ENCODE results near the gene PCED1B. TPM values are rescaled to one million over a fixed set of nuclear protein-coding genes. Genes with fewer than 3 reads are reported as not detected.

The PCED1B gene
- total and polyA plus RNA-seq, 2 donors (not counting 1 experiment from before 2014, with no cell fraction given): 0.33 to 0.83 TPM

- Histone ChIP-seq H3K79me2 (ENCODE audit: control insufficient read depth, insufficient read depth, low read length) (no peaks in the 10 kb centered on the region), H3K4me1 (ENCODE audit: control insufficient read depth, extremely low read depth, insufficient read depth, low read length) (no peaks in the 10 kb centered on the region), H3K9me3 (ENCODE audit: control insufficient read depth, insufficient read depth, low read depth, low read length) (no peaks in the 10 kb centered on the region), H3K27me3 (ENCODE audit: control insufficient read depth, insufficient read depth, low read length) (no peaks in the 10 kb centered on the region), H3K4me3 (replicated peaks in 1 of 4; ENCODE audit: control extremely low read depth in 1 of 4, insufficient read depth in 1 of 4, low read depth in 3 of 4, low read length in 4 of 4) (no peak overlapping the region), H3K36me3 (ENCODE audit: control insufficient read depth, insufficient read depth, low read length) (no peaks in the 10 kb centered on the region), H4K20me1 (ENCODE audit: control insufficient read depth, extremely low read depth, insufficient read depth, low read length) (no peaks in the 10 kb centered on the region), H3K4me2 (ENCODE audit: extremely low read depth, insufficient read depth, low read length) (no peak overlapping the region), H2AFZ (ENCODE audit: low read length) (no peak overlapping the region), H3K9ac (ENCODE audit: insufficient read depth, low read length) (no peak overlapping the region), H3K27ac (ENCODE audit: insufficient read depth, low read length) (no peak overlapping the region)
- DNase-seq (ENCODE audit: low read depth in 2 of 2): no peak
- TF ChIP-seq EZH2 (IDR thresholded peaks at IDR 0.05; ENCODE audit: low read length, missing control alignments): no peak
- TF ChIP-seq, protein P1, sequence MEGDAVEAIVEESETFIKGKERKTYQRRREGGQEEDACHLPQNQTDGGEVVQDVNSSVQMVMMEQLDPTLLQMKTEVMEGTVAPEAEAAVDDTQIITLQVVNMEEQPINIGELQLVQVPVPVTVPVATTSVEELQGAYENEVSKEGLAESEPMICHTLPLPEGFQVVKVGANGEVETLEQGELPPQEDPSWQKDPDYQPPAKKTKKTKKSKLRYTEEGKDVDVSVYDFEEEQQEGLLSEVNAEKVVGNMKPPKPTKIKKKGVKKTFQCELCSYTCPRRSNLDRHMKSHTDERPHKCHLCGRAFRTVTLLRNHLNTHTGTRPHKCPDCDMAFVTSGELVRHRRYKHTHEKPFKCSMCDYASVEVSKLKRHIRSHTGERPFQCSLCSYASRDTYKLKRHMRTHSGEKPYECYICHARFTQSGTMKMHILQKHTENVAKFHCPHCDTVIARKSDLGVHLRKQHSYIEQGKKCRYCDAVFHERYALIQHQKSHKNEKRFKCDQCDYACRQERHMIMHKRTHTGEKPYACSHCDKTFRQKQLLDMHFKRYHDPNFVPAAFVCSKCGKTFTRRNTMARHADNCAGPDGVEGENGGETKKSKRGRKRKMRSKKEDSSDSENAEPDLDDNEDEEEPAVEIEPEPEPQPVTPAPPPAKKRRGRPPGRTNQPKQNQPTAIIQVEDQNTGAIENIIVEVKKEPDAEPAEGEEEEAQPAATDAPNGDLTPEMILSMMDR (conservative IDR thresholded peaks at IDR 0.05 in 1 of 2, IDR thresholded peaks at IDR 0.05 in 1 of 2; ENCODE audit: low read depth in 1 of 2, low read length in 2 of 2): no peak
Observed at GRCh38 chr12:47067176-47067575, 12.2 kb upstream of the PCED1B start.

GRCh38 chr12:47067771-47068431, 11.5 kb upstream of the PCED1B start:
- no peak overlapping the region for H3K4me3 ChIP-seq (replicated peaks in 1 of 4; ENCODE audit: control extremely low read depth in 1 of 4, insufficient read depth in 1 of 4, low read depth in 3 of 4, low read length in 4 of 4)
- H2AFZ ChIP-seq (ENCODE audit: low read length): no peak overlapping the region
- no peaks in the 10 kb centered on the region for H4K20me1 ChIP-seq (ENCODE audit: control insufficient read depth, extremely low read depth, insufficient read depth, low read length)
- no peaks in the 10 kb centered on the region for H3K27me3 ChIP-seq (ENCODE audit: control insufficient read depth, insufficient read depth, low read length)
- H3K4me1 ChIP-seq (ENCODE audit: control insufficient read depth, extremely low read depth, insufficient read depth, low read length): no peaks in the 10 kb centered on the region
- no peak overlapping the region for H3K9ac ChIP-seq (ENCODE audit: insufficient read depth, low read length)
- no peak overlapping the region for H3K4me2 ChIP-seq (ENCODE audit: extremely low read depth, insufficient read depth, low read length)
- TF ChIP-seq, protein P1 (conservative IDR thresholded peaks at IDR 0.05 in 1 of 2, IDR thresholded peaks at IDR 0.05 in 1 of 2; ENCODE audit: low read depth in 1 of 2, low read length in 2 of 2): no peak
- no peak for TF ChIP-seq EZH2 (IDR thresholded peaks at IDR 0.05; ENCODE audit: low read length, missing control alignments)
- no peaks in the 10 kb centered on the region for H3K36me3 ChIP-seq (ENCODE audit: control insufficient read depth, insufficient read depth, low read length)
- DNase-seq (ENCODE audit: low read depth in 2 of 2): no peak
- H3K79me2 ChIP-seq (ENCODE audit: control insufficient read depth, insufficient read depth, low read length): no peaks in the 10 kb centered on the region
- no peak overlapping the region for H3K27ac ChIP-seq (ENCODE audit: insufficient read depth, low read length)
- no peaks in the 10 kb centered on the region for H3K9me3 ChIP-seq (ENCODE audit: control insufficient read depth, insufficient read depth, low read depth, low read length)

GRCh38 chr12:47068539-47068938, 10.9 kb upstream of the PCED1B start:
- no peaks in the 10 kb centered on the region for H3K4me1 ChIP-seq (ENCODE audit: control insufficient read depth, extremely low read depth, insufficient read depth, low read length)
- no peaks in the 10 kb centered on the region for H3K79me2 ChIP-seq (ENCODE audit: control insufficient read depth, insufficient read depth, low read length)
- no peak overlapping the region for H3K4me2 ChIP-seq (ENCODE audit: extremely low read depth, insufficient read depth, low read length)
- no peaks in the 10 kb centered on the region for H3K9me3 ChIP-seq (ENCODE audit: control insufficient read depth, insufficient read depth, low read depth, low read length)
- H3K27me3 ChIP-seq (ENCODE audit: control insufficient read depth, insufficient read depth, low read length): no peaks in the 10 kb centered on the region
- no peaks in the 10 kb centered on the region for H3K36me3 ChIP-seq (ENCODE audit: control insufficient read depth, insufficient read depth, low read length)
- no peak overlapping the region for H3K9ac ChIP-seq (ENCODE audit: insufficient read depth, low read length)
- H3K27ac ChIP-seq (ENCODE audit: insufficient read depth, low read length): no peak overlapping the region
- no peak overlapping the region for H2AFZ ChIP-seq (ENCODE audit: low read length)
- H4K20me1 ChIP-seq (ENCODE audit: control insufficient read depth, extremely low read depth, insufficient read depth, low read length): no peaks in the 10 kb centered on the region
- DNase-seq (ENCODE audit: low read depth in 2 of 2): no peak
- H3K4me3 ChIP-seq (replicated peaks in 1 of 4; ENCODE audit: control extremely low read depth in 1 of 4, insufficient read depth in 1 of 4, low read depth in 3 of 4, low read length in 4 of 4): no peak overlapping the region
- TF ChIP-seq EZH2 (IDR thresholded peaks at IDR 0.05; ENCODE audit: low read length, missing control alignments): no peak
- TF ChIP-seq, protein P1 (conservative IDR thresholded peaks at IDR 0.05 in 1 of 2, IDR thresholded peaks at IDR 0.05 in 1 of 2; ENCODE audit: low read depth in 1 of 2, low read length in 2 of 2): no peak

All from fibroblast of lung (primary cell).